KMS-11 (cell line): ENCODE results near the gene STAG1.
"Not testable (repeated sequence)": the region's sequence is repeated elsewhere in the genome, so short reads cannot be mapped to it uniquely, and the experiment has no call there.

Experiments
- H2AFZ ChIP-seq: fragments of 200-600 bp; sonication (generic); 2 replicates; pipeline ENCODE4 v1.6.1; 2016; ENCODE audit warnings: antibody characterized with exemption, mixed run types, low read depth
- H3K27ac ChIP-seq: fragments of 200-600 bp; sonication (generic); 2 replicates; pipeline ENCODE4 v1.6.1; 2016; ENCODE audit warnings: mild to moderate bottlenecking, mixed run types
- H3K27me3 ChIP-seq: fragments of 200-600 bp; sonication (generic); 2 replicates; pipeline ENCODE4 v1.6.1; 2017; ENCODE audit warnings: mild to moderate bottlenecking, low read depth, mixed run types, moderate library complexity; ENCODE audit not compliant: insufficient read depth
- H3K36me3 ChIP-seq: fragments of 200-600 bp; sonication (generic); 2 replicates; pipeline ENCODE4 v1.6.1; 2017; ENCODE audit warnings: mild to moderate bottlenecking, mixed run types; ENCODE audit not compliant: insufficient read depth
- H3K4me1 ChIP-seq: fragments of 200-600 bp; sonication (generic); 2 replicates; pipeline ENCODE4 v1.6.1; 2016; ENCODE audit warnings: mild to moderate bottlenecking, low read depth, mixed run types; ENCODE audit not compliant: poor library complexity, severe bottlenecking
- H3K4me2 ChIP-seq: fragments of 200-600 bp; sonication (generic); 2 replicates; pipeline ENCODE4 v1.7.0; 2016; ENCODE audit warnings: mild to moderate bottlenecking, mixed run types
- H3K4me3 ChIP-seq: fragments of 200-600 bp; sonication (generic); IDR thresholded peaks from 2 replicates; pipeline ENCODE4 v1.6.1; 2017; ENCODE audit warnings: low read depth, low read length, mixed read lengths; ENCODE audit not compliant: insufficient read depth
- H3K79me2 ChIP-seq: fragments of 200-600 bp; sonication (generic); 2 replicates; pipeline ENCODE4 v1.6.1; 2016; ENCODE audit warnings: low read depth, mixed run types; ENCODE audit not compliant: insufficient read depth
- H3K9ac ChIP-seq: fragments of 200-600 bp; sonication (generic); 2 replicates; pipeline ENCODE4 v1.6.1; 2016; ENCODE audit warnings: mild to moderate bottlenecking, mixed run types
- H4K20me1 ChIP-seq: fragments of 200-600 bp; sonication (generic); 2 replicates; pipeline ENCODE4 v1.6.1; 2016; ENCODE audit warnings: mild to moderate bottlenecking, mixed run types; ENCODE audit not compliant: insufficient read depth
- CTCF ChIP-seq: fragments of 200-600 bp; sonication (generic); conservative IDR thresholded peaks from 2 replicates; pipeline ENCODE4 v1.6.1; 2017; ENCODE audit warnings: low read depth, mild to moderate bottlenecking, antibody characterized with exemption, low read length, moderate library complexity, mixed read lengths

STAG1 gene

GRCh38 chr3:136752172-136752421 lies at the start of gene STAG1:
Gene STAG1 (minus strand): TSS chr3:136752378. CDS start chr3:136630898, 121,480 bp downstream.
- Histone ChIP-seq H3K79me2 (peaks cover 43% of the 10 kb centered on the region), H3K36me3 (no peaks in the 10 kb centered on the region), H3K4me1 (peaks cover 35% of the 10 kb centered on the region), H3K27ac (peak within 1 kb of the TSS; percentile 95), H3K27me3 (no peaks in the 10 kb centered on the region), H3K4me3 (peak within 1 kb of the TSS; percentile 81), H3K9ac (peak within 1 kb of the TSS; percentile 91), H3K4me2 (peak within 1 kb of the TSS; percentile 100), H2AFZ (peak within 1 kb of the TSS; percentile 70), H4K20me1 (no peaks in the 10 kb centered on the region)
- TF ChIP-seq CTCF, result peak; percentile 77

DNA sequence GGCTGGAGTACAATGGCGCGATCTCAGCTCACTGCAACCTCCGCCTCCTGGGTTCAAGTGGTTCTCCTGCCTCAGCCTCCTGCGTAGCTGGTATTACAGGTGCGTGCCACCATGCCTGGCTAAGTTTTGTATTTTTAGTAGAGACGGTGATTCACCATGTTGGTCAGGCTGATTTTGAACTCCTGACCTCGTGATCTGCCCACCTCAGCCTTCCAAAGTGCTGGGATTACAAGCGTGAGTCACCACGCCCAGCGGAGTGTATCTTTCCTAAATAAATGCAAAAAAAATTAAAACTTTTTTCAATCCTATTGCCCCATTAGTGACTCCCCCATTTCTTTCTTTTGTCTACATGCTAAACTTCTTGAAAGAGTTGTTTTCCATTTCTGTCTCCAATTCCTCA lies 49.0 kb upstream of the STAG1 start:
- not testable (repeated sequence) for H3K27ac ChIP-seq, H3K9ac ChIP-seq, H3K4me2 ChIP-seq, H3K79me2 ChIP-seq, H2AFZ ChIP-seq, H3K36me3 ChIP-seq, H3K27me3 ChIP-seq, H3K4me3 ChIP-seq, H4K20me1 ChIP-seq, H3K4me1 ChIP-seq

DNA sequence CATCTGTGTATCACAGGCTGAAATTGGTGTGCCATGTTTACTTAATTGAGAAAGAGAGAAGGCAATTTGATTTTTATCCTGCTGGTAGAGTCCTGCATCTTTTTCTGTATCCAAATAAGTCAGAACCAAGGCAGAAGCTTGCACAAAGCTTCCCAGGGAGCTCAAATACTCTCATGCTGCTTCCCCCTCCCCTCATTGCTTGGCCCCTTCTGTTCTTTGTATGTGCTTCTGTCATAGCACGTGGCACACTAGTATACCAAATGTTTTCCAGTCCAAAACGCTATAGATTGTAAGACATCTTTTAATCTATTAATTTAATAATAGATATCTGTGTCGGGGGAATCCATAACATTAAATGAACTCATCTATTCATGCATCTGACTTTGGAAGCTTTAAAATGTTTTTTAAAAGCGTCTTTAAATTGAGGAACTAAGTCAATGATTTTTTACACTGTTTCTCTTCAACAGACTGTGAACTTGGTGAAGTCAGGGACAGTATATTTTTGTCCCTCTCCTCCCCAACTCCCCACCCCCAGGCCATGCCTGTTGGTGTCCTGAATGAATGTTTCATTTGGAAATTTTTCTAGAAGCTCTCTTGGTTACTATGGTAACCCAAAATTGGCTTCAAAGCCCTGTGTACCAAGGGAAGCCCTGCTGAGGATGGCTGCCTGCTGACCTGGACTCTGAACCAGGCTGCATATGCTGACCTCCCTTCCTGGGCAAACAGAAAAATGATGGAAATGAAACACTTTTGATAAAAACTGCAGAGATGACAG lies 40.6 kb upstream of the STAG1 start:
- H3K27me3 ChIP-seq, result no peaks in the 10 kb centered on the region
- TF ChIP-seq CTCF, result no peak
- no peaks in the 10 kb centered on the region for H4K20me1 ChIP-seq
- H2AFZ ChIP-seq, result no peak overlapping the region
- H3K4me2 ChIP-seq, result no peak overlapping the region
- no peak overlapping the region for H3K27ac ChIP-seq
- no peaks in the 10 kb centered on the region for H3K79me2 ChIP-seq
- H3K9ac ChIP-seq, result no peak overlapping the region
- no peak overlapping the region for H3K4me3 ChIP-seq
- H3K4me1 ChIP-seq, result peaks cover 8% of the 10 kb centered on the region
- no peaks in the 10 kb centered on the region for H3K36me3 ChIP-seq

- H3K4me2 ChIP-seq, result no peak overlapping the region
- no peaks in the 10 kb centered on the region for H4K20me1 ChIP-seq
- TF ChIP-seq CTCF, result no peak
- no peaks in the 10 kb centered on the region for H3K27me3 ChIP-seq
- no peaks in the 10 kb centered on the region for H3K79me2 ChIP-seq
- no peak overlapping the region for H3K9ac ChIP-seq
- H2AFZ ChIP-seq, result no peak overlapping the region
- peaks cover 28% of the 10 kb centered on the region for H3K4me1 ChIP-seq
- H3K36me3 ChIP-seq, result no peaks in the 10 kb centered on the region
- H3K27ac ChIP-seq, result no peak overlapping the region
- H3K4me3 ChIP-seq, result no peak overlapping the region
Measured at GRCh38 chr3:136790786-136791185, 38.6 kb upstream of the STAG1 start.

DNA sequence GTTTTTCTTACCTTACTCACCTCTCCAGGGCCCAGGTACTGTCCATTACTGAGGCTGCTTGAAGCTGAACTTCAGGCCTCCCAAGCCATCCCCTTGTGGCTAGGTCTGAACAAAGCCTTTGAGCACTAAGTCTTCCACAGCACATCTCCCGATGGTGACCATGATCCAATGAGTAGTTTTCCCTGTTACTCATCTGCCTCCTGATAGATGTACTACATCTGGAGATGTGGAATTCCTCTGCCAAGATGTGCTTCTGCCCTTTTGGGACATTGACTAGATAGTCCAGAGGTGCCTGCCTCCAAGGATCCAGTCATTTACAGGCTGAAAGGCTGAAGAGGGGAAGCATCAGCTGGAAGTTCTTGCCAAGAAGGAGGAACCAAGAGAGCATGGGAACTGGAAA lies 37.8 kb upstream of the STAG1 start:
- Histone ChIP-seq H3K4me1 (peaks cover 32% of the 10 kb centered on the region), H4K20me1 (no peaks in the 10 kb centered on the region), H3K36me3 (no peaks in the 10 kb centered on the region), H3K27me3 (no peaks in the 10 kb centered on the region), H3K27ac (no peak overlapping the region), H3K4me2 (no peak overlapping the region), H3K4me3 (no peak overlapping the region), H3K9ac (no peak overlapping the region), H3K79me2 (no peaks in the 10 kb centered on the region), H2AFZ (no peak overlapping the region)
- TF ChIP-seq CTCF, result no peak
